T47D (cell line): ENCODE results near the gene CERS5.

Experiments
- DNase-seq, 2 experiments: peaks; one replicate each; pipeline versions ENCODE4 v3.0.0 to v3.0.0-alpha.2; 2011 to 2012; ENCODE audit warnings: low read depth in 1 of 2, low spot score in 1 of 2
- JUND ChIP-seq: IDR thresholded peaks from 2 replicates; pipeline ENCODE4 v1.6.1; 2012; ENCODE audit warnings: low read depth
- in situ Hi-C: cut with HindIII; loops from 2 replicates; pipeline ENCODE4 v1.10.0; 2016; ENCODE audit warnings: low sequenced_read_pairs, low pct_unique_long_range_greater_than_20kb

The CERS5 gene

DNA sequence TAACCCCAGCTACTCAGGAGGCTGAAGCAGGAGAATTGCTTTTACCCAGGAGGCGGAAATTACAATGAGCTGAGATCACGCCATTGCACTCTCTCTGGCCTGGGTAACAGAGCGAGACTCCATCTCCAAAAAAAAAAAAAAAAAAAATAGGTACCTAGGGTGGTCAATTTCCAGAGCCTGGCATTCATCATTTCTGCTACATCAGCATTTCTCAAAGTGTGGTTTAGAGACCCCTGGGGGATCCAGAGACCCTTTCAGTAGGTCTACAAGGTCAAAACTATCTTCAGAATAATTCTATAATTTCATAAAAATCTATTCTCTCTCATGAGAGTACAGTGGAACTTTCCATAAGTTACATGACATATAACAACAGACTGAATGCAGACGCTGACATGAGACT is 19.9 kb downstream of the CERS5 start:
- TF ChIP-seq JUND = no peak
- DNase-seq = no peak
- in situ Hi-C loops = no loop called here

DNA sequence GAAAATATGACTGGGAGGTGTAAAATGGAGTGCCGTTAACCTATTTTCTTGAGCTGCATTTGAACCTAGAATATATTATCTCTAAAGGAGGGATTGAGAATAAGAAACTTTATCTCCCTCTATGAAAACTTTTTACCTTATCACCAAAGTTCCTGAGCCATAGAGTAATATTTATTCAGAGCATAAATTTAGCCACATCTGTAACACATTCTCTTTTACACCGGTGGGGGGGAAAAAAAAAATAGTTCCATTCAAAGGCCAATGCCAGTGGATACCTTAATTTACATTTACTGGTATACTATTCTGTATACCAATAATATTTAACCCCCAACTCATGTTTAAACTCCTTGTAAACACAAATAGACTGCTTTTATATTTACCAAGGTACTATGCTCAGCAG is 21.7 kb downstream of the CERS5 start:
- no peak for TF ChIP-seq JUND
- in situ Hi-C loops = no loop called here
- no peak for DNase-seq

DNA sequence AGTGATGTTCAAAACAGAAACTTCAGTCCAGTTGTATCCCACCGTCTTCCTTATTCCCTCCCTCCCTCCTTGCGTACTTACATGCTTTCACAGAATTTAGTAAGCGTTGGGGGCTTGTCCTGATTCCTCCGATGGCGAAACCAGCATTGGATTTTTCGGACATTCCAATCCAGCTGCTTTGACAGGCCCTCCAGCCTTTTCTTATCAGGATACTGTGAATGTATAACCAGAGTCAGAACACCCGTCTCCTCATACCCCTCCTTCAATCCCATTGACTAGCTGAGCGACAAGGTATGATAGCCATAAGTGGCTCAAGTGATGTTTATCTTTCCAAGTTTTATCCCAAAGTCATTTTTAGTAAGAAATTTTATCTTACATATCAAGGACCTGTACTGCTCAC is 24.2 kb downstream of the CERS5 start:
- DNase-seq = no peak
- in situ Hi-C loops = no loop called here
- no peak for TF ChIP-seq JUND

DNA sequence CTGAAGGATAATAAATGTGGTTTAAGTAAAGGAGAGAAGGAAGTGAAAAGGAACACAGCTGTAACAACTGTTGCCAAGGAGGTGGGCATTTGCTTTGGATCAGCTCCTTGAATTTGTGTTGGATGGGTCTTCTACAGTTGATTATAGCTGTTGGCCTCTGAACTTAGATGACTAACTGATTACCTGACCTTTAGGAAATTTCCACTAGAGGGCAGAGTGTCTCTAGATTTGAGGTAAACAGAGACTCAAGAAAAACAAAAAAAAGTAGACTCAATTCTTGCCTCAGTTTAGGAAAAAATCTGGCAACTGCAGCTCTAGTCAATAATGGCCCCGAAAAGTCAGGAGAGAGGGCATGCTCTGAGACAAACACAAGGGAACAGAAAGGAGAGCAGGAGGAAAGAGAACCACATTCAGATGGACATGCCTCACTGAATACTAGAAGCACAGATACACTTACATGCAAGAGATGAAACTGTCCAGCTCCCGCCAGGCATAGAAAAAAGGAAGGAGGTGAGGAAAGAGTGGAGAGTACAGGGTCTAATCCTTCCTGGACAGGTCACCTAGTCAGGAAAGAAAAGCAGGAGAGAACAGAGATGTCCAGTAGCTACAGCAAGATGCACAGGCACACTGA is 34.5 kb downstream of the CERS5 start:
- DNase-seq = peak; percentile 29 to 64
- in situ Hi-C loops = no loop called here
- no peak for TF ChIP-seq JUND

DNA sequence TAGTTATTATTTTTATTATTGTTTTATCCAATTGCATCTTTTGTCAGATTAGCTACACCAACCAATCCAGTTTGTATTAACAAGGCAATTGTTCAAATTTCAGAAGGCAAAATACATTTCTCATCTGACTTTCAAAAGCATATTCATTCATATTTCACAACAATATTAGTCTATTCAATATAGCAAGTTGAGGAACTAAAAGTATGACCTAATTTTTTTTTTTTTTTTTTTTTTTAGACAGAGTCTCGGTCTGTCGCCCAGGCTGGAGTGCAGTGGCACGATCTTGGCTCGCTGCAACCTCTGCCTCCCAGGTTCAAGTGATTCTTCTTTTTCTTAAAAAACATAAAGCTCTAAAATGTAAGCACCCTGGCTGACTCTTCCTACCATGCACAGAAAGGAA is 37.9 kb downstream of the CERS5 start:
- no peak for TF ChIP-seq JUND
- DNase-seq = no peak
- in situ Hi-C loops = no loop called here

DNA sequence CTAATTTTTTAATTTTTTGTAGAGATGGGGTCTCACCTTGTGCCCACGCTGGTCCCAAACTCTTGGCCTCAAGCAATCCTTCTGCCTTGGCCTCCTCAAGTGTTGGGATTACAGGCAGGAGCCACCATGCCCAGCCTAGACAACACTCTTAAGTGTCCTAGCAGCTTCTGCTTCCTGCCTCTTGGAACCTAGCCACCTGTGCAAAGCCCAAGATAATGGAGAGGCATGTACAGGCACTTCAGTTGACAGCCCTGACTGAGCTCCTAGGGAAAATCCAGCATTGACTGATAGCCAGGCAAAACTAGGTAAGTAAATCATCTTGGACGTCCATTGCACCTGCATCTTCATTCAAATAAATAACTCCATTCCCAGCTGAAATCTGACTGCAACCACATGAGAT is 39.6 kb downstream of the CERS5 start:
- DNase-seq = no peak
- TF ChIP-seq JUND = no peak
- in situ Hi-C loops = no loop called here

DNA sequence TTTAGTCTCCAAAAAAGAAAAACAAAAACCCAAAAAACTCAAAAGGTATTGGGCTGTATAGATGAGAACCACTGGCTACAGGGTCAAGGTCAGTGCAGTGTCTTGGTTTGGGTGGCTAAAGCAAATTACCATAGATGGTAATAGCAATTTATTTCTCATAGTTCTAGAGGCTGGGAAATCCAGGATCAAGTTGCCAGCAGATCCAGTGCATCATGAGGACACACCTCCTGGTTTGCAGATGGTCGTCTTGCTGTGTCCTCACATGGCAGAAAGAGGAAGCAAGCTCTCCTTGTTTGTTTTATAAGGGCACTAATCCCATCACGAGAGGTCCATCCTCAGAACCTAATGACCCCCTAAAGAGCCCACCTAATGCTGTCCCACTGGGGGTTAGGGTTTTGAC is 44.0 kb downstream of the CERS5 start:
- TF ChIP-seq JUND = no peak
- in situ Hi-C loops = no loop called here
- no peak for DNase-seq

DNA sequence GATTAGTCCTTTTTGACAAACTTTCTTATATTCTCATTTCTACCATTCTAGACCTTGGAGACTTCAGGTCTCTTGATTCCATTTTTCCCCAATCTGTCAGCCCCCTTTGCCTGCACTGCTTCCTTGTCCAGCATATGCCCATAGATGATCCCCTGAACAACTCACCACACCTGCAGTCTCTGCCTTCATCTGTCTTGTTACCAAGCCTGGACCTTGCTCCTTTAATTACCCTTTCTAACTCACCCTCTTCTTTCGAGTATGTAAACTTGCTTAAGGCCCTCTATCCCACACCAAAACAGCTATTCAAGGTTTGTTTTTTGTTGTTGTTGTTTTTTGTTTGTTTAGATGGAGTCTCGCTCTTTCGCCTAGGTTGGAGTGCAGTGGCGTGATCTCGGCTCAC is 45.5 kb downstream of the CERS5 start:
- DNase-seq = no peak
- in situ Hi-C loops = no loop called here
- no peak for TF ChIP-seq JUND

DNA sequence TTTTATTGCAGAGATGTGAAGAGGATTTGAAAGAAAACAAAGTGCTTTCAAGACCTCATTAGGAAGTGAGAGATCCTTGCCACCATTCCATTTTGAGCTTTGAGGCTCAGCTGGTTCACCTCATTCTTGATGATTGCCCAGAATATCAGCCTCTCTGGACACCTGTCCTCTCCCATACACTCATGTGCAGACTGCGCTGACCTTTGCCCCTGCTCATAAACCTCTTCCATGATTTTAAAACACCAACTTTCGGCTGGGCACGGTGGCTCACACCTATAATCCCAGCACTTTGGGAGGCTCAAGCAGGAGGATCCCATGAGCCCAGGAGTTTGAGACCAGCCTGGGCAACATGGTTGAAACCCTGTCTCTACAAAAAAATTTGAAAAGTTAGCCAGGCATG is 46.2 kb downstream of the CERS5 start:
- no peak for TF ChIP-seq JUND
- in situ Hi-C loops = no loop called here
- no peak for DNase-seq

DNA sequence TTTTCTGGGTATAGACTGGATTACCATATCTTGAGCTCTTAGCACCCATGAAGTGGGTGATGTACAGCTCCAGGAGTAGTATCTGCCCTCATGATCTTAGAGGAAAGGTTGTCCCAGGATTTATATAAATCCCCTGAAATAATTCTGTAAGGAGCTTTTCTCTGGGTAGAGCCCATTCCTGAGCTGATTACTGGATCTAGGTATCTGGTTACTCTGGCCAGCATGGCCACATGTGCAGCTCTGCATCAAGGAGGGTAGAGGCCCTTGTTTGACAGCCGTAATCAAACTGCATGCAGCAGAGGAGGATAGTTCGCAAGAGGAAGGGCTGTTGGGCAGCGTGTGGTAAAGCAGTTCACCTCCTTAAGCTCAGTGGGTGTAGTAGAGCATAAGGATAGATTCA is 46.6 kb downstream of the CERS5 start:
- no peak for DNase-seq
- in situ Hi-C loops = no loop called here
- no peak for TF ChIP-seq JUND

DNA sequence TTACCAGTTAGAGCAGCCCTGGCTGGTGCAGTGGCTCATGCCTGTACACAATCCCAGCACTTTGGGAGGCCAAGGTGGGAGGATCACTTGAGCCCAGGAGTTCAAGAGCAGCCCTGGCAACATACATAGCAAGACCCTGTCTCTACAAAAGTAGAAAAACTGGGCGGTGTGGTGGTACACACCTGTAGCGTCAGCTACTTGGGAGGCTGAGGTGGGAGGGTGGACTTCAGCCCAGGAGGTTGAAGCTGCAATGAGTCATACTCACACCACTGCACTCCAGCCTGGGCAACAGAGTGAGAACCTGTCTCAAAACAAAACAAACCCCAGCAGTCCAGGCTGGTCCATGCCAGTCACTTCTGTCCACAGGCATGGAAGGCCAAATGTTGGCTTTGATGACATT is 47.8 kb downstream of the CERS5 start:
- DNase-seq = no peak
- in situ Hi-C loops = no loop called here
- no peak for TF ChIP-seq JUND

DNA sequence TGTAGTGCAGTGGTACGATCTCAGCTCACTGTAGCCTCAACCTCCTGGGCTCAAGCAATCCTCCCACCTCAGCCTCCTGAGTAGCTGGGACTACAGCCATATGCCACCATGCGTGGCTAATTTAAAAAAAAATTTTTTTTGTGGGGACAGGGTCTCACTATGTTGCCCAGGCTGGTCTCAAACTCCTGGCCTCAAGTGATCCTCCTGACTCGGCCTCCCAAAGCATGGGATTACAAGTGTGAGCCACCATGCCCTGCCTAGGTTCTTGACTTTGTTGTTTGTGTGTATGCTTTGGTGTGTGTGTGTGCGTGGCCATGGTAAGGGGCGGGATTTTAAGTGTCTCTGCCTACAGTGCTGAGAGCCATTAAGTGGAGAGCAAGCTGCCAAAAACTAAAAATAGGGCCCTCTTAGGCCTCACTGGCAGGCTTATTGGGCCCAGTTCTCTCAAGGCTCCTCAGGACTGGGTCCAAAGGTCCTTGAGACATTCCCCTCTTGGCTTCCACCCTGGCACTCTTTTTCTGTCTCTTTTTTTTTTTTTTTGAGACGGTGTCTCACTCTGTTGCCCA is 50.0 kb downstream of the CERS5 start:
- in situ Hi-C loops = no loop called here
- no peak for TF ChIP-seq JUND
- DNase-seq = no peak

DNA sequence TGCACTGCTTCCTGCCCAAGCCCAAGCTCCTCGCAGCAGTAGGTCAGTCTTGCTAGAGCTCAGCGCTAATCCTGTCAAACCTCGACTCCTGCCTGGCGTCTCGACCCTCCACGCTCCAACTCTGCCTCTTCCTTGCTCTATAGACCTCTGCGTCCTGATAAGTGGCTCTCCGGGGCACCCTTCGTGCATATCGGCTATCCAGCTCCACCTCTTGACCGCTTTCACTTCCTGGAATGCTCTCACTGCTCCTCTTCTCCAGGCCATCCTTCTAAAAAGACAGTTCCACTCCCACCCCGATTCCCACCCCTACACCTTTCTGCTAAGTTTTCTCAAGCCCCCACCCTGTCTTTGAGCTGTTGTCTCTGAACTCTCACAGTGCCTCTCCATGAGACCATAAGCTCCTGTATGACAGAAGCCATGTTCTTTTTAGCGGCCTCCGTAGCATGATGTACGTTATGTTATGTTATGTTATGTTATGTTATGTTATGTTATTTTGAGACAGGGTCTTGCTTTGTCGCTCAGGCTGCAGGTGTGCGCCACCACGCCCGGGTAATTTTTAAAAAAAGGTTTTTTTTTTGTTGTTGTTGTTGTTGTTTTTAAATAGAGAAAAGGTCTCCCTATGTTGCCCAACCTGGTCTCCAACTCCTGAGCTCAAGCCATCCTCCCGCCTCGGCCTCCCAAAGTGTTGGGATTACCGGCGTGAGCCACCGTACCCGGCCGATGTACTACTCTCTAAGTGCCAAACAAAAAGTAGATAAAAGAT is 54.5 kb downstream of the CERS5 start:
- in situ Hi-C loops = no loop called here

More for the DNA sequence above, 54.5 kb downstream of the CERS5 start:
- no peak for DNase-seq
- TF ChIP-seq JUND = no peak
